HT-29 (cell line): Measurements from ENCODE around the gene BABAM2. TPM values are rescaled to one million over a fixed set of nuclear protein-coding genes. Genes with fewer than 3 reads are reported as not detected.
A peak's percentile ranks its signal among the peaks of the same experiment; 100 is the strongest.
"Not testable (repeated sequence)": the region's sequence is repeated elsewhere in the genome, so short reads cannot be mapped to it uniquely, and the experiment has no call there.

Experiments
- DNase-seq: peaks from one replicate; pipeline ENCODE4 v3.0.0-alpha.2; 2015; ENCODE audit warnings: low spot score
- total RNA-seq: library from RNA; depleted of rRNA; stranded (reverse); fragments of >200 nt; shearing (Covaris generic); gene quantifications from 2 replicates; pipeline ENCODE4 v1.2.3, GENCODE V29; 2014

The BABAM2 gene
- total RNA-seq, 1 experiment from 2014 or later: 7.0 TPM

DNA sequence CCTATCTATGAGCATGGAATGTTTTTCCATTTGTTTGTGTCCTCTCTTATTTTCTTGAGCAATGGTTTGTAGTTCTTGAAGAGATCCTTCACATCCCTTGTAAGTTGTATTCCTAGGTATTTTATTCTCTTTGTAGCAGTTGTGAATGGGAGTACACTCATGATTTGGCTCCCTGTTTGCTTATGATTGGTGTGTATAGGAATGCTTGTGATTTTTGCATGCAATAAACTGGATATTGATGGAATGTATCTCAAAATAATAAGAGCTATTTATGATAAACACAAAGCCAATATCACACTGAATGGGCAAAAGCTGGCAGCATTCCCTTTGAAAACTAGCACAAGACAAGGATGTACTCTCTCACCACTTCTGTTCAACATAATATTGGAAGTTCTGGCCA lies 223.2 kb downstream of the BABAM2 start:
- not testable (repeated sequence) for DNase-seq

DNA sequence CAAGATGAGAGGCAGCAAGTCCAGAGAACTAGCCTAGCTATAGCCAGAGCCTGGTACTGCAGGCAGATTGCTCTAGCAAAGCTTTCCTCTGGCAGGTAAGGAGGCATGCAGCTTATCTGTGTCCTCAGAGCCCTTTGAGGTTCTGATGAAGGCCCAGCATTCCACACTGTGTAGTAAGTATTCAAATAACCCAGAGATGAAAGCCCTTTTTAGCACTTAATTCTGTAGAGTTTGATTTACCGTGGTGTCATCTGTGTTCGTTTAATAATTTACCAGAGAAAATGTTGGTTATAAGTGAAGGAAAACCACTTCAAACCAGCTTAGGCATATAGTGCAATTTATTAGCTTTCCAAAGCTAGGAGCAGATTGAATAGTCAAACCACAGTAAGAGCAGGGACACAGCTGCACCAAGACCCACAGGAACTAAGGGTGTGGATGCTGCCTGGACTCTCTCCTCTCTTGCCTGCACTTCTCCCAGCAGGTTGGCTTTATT lies 226.6 kb downstream of the BABAM2 start:
- peak; percentile 84 for DNase-seq

DNA sequence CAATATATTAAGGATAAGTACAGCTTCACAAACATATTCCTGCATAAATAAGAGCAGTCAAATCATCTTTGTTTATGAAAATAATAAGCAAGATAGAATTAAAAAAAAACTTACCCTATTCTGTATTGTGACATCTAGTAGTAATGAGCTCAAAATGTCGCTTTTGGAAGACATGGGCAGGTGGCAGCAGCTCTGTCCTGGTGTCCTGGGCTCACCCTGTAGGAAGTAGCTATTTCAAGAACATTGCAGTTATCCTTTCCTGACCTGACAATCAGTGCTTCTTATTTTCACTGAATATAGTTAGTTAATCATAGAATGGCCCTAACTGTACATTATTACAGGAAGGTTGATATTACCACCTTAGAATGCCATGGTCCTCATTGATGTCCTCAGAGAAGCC lies 229.1 kb downstream of the BABAM2 start:
- no peak for DNase-seq

DNA sequence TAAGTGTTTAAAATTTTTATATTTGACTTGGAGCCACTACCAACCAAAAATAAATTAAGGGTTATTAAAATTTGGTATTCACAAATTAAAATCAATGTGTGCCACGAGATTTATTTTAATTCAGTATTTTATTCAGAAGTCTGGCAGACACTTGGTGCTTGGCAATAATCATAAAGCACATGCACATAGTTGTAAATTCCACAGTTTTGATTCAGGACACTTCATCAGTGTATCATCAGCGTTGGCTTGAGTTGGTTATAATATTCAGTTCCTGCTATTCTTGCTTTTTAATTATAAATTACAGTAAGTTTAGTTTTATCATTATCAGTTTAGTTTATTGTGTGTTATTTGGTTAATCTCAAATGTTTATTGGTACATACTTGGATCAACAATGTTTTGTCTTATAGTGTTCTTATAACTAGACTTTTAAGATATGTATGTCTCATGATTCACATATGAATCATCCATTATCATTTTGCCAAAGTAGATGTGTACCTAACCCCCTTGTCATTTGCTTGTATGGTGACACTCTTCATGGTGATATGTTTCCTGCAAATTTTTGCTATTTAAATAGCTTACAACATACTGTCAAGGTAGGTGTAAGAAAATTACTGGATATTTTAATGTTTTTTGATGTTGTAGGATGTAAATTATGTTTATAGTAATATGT lies 237.9 kb downstream of the BABAM2 start:
- DNase-seq: no peak

DNA sequence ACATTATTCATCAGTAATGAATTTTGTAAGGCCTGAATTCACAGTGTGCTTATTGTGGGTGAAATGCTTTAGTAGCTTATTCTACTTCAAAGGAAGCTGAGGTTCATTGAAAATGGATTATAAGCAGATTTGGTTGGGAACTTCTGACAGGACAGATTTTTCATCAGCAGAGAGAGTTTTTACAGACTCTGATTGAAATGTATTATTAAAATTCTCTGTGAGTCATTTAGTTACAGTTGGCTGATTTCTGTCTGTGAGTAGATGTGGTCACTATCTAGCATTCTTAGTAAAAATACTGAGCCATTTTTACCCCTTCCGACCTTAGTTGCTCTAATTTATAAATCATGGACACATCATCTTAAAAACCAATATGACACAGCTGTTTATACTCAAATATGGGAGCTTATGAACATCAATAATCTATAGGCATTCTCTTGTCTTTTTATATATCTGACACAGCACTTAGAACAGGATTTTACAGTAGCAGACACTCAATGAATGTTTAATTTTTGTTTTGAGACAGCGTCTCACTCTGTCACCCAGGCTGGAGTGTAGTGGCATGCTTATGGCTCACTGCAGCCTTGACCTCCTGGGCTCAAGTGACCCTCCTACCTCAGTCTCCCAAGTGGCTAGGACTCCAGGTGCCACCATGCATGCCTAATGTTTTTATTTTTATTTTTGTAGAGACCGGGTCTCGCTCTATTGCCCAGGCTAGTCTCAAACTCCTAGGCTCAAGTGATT lies 239.6 kb downstream of the BABAM2 start:
- no peak for DNase-seq

DNA sequence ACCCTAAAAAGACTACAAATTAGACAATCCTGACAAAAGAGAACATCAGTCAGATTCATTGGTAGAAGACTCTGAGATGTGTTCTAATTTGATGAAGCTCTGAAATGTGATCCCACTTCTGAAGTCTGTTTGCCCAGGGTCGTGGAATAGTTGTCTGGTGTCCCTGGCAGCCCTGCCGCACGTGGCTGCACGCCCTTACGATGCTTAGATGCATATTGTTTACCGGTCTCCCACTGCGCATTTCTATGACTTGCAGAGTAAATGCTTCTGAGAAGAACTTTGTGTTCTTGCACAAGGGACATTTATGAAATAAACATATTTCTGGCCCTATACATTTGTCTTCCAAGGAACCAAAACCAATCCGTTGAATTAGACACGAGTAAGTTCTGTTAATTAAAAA lies 243.2 kb downstream of the BABAM2 start:
- no peak for DNase-seq

DNA sequence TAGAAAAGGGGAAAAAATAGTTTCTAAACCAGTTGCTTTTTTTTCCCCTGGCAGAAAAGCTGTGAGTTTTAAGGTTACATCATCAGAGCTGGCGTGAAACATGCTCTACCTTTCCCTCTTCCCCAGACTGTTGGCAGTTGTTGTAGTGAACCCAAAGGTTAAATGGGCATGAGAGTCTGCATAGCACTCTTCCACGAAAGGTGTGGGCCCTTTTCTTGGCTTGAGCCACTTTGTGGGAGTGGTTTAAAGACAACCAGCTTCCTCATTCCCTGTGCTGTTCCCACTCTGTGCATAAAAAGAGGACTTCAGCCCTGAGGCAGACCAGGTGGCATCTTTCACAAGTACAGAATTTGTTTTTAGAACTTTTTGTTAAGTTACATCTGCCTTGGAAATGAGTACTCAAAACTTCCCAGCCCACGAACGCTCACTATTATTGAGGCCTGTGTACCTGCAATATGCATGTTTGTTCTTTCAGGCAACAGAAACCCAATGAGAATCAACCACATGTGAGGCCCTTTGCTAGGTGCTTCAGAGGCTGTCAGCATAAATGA lies 243.8 kb downstream of the BABAM2 start:
- peak; percentile 85 for DNase-seq

DNA sequence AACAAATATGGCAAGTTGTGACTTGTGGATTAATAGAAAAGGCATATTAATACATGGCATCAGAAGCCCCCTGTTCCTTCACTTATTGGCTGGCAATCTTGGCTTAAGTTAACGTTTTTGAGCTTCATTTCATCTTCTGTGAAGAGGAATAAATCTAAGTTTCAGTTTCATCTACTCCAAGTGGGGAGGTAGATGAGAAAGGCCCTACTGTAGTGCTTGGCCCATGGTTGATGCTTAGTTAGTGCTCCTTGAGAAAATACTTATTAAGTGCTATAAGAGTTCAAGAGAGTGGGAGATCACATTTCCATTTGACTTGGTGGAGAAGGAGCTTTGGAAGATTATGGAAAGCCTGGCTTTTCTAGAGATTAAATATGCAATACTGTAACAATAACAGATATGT lies 244.3 kb downstream of the BABAM2 start:
- no peak for DNase-seq

DNA sequence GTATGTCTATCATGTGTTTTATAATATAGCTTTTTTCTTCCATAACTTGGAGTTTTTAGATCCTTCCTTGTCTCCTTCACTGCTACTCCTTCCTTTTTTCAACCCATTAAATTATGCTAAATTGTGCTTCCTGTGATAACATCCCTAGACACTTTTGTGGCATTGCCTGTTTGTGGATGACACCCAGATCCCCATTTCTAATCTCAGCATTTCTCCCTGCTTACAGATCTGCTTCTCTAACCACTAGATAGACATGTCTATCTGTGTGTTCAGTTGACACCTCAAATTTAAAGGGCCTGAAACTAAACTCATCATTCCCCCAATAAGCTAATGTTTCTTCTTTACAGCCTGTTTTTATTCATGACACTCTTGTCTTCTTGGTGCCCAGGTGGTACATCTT lies 244.8 kb downstream of the BABAM2 start:
- DNase-seq: no peak

DNA sequence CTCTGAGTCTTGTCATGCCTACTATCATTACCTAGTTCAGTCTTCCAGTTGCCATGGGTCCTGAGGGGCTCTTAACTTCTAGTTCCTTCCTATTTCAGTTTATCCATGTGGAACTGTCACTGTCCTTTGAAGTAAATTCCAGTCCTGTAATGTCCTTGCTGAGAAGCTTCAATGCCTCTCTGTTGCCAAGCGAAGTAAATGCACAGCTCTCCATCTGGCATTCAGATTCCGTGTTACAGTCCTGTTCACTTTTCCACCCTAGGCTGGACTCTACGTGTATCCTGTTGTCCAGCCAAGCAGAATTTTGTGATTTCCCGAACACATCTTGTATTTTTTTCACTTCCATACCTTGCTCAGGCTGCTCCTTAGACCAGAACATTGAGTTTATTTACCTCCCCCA lies 245.3 kb downstream of the BABAM2 start:
- DNase-seq: no peak

DNA sequence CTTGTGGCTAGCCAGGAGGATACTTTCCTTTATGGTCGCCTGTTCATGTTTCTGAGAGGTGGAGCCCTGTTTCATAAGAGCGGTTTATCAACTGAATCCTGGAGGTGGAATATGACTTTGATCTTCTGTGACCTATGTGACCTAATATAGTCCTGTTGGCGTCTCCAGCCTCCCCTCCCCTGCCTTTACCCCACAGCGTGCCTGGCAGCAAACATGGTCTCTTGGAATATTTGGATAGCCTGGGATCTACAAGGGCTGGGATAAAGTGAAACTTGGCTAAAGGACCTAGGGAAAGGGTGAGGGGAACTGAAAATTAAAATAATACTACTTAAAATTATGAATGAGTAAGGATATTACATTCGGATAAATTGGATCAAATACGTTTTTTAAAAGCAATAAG lies 246.0 kb downstream of the BABAM2 start:
- no peak for DNase-seq

DNA sequence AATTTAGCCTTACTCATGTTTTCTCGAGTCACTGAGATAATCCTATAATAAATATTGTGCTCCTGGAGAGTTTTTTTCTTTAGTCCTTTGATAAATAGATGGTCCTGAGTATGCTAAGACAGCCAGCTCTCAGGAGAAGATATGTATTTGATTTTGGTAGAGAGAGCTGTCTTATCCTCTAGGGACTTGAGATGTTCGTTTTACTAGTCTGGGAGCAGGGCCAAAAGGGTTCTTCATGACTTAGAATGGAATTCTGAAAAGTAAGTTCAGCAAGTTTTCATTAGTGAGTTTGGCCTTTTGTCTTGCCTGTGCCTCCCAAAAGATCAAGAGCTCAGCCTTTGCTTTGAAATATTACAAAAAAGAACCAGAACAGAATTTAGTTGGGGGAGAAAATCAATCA lies 246.7 kb downstream of the BABAM2 start:
- no peak for DNase-seq

DNA sequence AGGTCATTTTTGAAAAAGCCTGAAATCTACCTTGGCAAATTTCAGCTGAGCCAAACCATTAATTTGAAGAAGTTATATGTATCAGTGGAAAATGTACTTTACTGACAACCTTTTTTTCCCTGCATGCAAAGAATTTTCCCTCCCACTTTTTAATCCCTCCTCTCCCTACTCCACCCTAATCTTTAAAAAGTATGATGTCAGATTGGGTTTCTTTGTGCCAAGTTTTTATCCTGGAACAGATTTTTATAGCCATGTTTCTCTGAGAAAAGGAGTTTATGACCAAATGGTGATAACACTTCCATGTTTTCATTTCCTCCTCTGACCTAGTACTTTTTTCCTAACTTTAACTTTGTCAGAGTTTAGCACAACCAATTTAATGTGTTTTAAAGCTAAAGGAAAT lies 251.9 kb downstream of the BABAM2 start:
- no peak for DNase-seq

DNA sequence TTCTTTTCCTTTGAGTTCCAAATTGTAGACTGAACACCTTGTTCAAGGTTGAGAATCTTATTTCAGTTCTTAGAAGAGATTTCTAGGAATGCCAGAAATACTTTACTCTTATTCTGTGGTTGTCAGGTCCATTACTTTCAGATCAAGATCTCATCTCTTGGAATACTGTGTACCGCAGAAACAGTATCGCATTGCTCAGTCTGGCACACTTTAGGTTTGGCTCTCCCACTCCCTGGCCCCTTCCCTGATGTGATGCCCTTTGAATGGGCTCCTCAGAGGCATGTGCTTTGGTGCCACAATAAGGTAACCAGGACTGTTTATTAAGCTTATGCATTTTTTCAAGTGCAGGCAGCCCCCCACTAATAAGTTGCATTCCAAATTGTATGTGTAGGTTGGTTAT lies 257.5 kb downstream of the BABAM2 start:
- DNase-seq: no peak

DNA sequence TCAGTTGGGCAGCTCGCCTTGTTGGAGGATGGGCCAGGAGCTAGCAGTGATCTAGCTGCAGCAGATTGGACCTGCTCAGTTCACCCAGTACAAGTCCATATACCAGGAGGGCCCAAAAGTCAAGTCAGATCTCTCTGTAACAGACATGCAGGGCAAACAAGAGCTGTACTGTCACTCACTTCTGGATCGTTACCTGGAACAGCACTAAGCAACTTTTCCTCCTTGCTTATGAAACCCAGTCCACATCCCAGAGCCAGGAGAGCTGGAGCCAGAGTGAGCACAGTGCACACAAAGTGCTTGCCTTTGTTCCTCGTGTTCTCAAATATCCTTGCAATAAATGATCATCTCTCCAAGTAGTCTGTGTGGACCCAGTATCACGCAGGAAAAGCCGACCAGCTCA lies 258.0 kb downstream of the BABAM2 start:
- no peak for DNase-seq

DNA sequence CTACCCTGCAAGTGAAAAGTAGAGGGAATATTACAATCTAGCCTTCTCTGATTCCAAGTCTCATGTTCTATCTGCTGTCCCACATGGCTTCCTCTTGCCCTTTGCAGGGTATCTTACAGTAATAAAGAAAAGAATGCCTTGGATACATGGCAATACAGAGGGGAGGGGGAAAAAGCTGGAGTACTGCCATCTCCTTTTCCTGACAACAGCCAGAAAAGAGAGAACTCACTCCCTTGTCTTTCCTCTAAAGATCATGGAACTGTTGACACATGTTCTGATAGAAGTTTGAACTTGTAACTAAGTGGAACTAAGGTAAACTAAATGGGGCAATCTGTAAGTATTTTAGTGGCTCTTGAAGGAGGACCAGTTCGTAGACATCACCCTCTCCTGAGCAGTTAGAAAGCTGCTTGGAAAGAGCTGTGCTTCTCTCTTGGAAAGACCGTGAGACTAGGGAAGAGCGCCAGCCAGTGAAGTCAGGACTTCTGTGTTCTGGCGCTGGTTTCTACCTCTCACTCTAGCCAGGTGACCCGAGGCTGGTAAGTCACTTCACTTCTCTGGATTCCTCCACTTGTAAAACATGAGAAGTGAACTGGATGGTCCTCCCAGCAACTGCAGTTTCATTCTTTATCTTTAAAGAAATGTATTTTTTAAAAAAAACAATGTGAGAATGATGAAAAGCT lies 259.8 kb downstream of the BABAM2 start:
- DNase-seq: no peak

DNA sequence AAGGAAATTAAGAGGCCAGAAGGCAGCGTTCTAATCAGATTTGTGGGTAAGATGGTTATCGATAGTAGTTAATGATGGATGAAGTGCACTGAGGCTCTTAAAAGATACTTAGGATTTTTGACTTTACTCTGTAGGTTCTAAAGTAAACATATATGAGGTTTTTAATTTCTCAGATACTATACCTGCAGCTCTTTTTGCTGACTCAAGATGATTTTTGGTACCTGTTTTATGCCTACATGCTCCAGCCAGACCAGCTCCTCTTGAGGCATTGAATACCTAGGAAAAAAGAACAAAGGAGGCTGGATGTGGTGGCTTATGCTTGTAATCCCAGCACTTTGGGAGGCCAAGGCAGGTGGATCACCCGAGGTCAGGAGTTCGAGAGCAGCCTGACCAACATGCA lies 260.5 kb downstream of the BABAM2 start:
- DNase-seq: no peak

DNA sequence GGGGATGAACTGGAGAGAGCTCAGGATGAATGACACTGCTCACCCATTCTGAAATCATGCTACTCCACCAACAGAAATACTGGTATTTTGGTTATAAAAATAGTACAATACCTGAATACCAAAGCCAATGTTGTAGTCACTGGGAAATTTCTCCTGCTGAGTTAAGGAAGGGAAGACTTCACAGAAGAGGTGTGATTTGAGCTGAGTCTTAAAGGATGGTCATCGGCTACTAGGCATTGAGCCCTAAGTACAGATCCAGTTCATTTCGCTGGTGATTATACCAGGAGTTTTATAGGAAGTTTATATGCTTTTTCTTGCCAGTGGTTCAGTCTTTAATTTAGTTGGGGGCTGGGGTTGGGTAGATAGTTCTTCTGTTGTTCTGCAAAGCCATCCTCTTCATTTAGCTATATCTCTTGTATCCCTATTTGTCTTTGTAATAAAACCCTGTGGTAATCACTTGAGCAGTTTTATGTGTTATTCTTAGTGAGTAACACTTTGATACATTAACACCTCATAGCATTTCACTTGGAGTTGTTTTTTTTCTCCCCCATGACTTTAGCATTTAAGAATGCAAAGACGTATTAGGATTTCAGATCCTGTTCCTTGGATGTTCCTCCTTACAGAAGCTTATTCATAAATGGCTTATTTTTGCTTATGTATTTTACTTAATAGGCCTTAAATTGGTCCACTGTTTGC lies 262.2 kb downstream of the BABAM2 start:
- no peak for DNase-seq

DNA sequence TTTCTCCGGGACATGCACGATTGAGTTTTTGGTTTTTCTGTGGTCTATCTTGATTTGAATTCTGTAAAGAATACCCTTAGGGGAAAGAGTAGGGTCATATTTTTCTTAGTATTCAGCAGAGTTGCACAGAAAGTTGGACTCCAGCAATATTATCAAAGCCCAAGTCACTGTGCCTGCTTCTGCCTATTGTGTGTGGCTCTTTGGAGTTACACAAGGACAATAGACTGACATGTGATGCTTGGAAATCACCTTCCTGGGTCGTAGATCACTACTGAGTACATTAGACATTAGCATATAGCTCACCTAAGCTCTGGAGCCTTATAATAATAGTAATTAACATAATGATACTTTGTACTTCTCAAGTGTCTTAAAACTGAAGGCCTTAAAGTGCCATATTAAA lies 263.3 kb downstream of the BABAM2 start:
- no peak for DNase-seq

DNA sequence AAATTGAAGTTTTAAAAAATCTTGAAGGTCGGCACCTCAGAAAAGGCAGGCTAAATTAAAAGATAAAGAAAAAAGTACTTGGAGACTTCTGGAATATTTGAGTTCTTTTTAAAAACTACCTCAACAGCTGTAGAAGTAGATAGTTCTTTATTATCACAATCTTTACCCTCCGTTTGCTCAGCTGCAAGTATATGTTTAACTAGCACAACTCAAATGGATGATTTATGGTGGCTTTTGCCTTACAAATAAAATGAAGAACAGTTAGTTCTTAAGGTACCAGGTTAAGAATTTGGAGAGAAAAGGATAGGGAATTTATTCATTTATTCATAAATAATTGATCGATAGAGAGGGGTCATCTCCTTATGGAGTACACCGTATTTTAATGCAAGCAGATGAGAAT lies 264.6 kb downstream of the BABAM2 start:
- DNase-seq: no peak

DNA sequence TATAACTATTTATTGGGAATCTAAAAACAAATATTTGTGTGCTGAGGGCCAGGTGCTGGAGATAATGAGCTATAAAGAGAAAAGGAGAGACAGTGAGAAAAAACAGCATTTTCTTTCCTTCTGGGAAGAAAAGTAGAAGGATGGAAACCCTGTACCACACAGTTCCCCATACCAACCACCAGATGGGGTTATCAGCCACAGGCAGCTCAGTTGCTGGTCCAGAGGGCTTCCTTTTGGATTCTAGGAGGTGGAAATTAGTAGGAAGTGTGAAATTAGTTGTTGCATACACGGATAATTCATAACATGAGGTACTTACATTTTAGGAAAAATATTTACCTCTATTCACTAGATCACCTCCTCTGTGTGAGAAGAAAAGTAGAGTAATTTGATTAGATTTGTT lies 265.1 kb downstream of the BABAM2 start:
- DNase-seq: peak; percentile 61

DNA sequence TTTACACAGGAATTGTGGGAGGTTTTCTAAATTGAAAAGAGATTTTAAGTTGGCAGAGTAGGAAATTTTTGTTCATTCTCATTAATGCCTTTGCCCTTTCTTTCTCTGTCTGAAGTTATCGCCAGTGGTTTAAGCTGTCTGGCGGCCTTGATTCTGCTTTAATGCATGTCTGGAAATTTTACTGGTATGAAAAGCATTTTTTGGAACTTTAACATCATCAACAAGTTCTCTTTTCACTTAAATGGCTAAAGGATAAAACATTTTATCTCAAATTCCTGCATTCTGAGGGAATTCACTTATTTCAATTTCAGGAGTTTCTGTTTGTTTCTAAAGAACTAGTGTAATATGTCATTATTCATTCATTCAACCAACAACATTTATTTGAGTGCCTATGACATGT lies 268.3 kb downstream of the BABAM2 start:
- DNase-seq: no peak
